ENCODE measurements around the gene COL9A2.

Gene COL9A2

GRCh38 chr1:40305451-40305850, 11.6 kb downstream of the COL9A2 start:
- DNase-seq: no peak

GRCh38 chr1:40303790-40304189, 13.3 kb downstream of the COL9A2 start:
- no peak for DNase-seq

DNA sequence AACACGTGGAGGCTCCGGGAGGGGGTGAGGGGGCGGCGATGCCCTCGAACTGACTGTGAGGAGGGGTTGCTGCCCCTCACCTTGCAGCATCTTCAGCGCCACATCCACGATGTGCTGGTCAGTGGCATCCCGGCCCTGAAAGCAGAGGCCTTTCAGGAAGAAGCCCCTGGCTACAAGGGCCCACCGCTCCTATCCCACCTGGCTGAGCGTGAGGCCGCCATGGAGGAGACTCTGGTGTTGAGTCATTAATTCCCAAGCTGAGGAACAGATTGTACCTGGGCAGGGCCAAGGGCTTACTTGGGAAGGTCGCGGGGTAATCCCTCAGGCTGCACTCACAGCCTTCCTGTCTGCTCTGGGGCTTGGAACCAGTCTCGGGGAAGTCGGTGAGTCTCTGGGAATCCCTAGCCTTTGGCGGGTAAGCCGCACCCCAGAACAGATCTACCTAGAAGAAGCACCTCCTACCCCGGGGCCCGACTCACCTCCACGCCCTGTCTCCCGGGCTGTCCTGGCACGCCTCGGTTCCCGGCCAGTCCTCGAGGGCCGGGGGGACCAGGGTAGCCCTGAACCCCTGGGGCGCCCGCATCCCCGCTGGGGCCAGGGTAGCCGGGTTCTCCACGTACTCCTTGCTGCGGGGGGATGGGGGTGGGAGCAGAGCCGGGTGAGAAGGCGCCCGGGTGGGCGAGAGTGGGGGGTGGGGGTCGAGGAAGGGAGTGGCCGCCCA, 13.9 kb downstream of the COL9A2 start:
- DNase-seq: no peak

DNA sequence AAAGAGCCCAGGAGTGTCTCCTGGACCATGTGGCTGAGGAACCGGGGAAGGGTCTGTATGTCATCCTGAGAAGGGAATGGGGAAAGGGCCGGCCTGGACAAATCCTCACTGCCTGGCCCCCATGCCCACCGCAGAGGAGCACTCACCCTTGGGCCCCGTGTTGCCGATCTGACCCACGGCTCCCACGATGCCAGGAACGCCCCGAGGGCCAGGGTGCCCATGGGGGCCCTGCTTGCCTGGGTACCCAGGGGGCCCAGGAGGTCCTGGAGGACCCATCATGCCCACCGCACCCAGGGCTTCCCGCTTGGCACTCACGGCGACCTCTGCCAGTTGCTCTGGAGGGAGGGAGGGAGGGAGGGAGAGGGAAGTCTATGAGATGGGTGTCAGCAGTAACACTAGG, 14.6 kb downstream of the COL9A2 start:
- DNase-seq: no peak

DNA sequence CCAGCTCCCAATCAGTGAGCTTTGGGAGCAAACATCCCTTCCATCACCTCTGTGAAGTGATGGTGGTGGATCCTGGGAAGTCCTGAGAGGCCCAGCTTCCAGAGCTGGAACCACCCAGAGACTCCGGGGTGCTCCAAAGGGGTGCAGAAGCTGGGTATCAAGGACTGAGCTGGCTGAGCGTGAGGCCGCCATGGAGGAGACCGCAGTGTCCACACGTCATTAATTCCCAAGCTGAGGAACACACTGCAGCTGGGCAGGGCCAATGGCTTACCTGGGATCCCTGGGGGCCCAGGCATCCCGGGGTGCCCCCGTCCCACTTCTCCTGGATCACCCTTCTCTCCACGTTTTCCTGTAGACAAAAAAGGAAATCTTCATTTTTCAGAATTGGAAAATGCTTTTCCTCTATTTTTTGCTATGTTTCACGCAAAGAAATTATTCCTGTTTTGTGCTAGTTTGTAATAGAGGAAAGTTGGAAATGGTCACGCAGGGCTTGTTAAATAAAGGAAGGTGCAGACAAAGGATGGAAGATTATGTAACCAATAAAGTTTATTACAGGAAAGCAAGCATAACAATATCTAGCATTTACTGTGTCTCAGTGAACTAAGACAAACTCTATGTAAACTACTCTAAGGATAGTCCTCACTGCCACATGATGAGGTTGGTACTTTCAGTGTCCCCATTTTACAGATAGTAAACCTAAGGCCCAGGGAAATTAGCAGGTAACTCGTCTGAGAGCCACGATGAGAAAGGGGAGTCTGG, 15.4 kb downstream of the COL9A2 start:
- DNase-seq: no peak

GRCh38 chr1:40301066-40301465, 16.0 kb downstream of the COL9A2 start:
- no peak for DNase-seq

- DNase-seq: no peak
Observed at GRCh38 chr1:40300651-40301050, 16.4 kb downstream of the COL9A2 start.

DNA sequence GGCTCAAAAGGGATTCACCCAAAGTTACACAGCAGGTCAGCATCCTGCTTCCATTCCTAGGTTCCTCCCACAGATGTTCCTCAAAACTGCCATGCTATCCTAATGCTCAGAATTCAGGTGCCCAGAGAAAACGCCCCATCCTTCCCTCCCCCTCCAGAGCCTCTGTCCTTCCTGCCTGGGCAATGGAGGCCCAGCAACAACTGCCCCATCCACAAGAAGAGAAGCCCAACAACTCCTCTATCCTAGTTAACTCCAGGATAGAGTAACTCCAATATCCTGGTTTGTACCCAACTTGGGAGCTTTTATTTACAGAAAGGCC, 16.9 kb downstream of the COL9A2 start:
- no peak for DNase-seq

DNA sequence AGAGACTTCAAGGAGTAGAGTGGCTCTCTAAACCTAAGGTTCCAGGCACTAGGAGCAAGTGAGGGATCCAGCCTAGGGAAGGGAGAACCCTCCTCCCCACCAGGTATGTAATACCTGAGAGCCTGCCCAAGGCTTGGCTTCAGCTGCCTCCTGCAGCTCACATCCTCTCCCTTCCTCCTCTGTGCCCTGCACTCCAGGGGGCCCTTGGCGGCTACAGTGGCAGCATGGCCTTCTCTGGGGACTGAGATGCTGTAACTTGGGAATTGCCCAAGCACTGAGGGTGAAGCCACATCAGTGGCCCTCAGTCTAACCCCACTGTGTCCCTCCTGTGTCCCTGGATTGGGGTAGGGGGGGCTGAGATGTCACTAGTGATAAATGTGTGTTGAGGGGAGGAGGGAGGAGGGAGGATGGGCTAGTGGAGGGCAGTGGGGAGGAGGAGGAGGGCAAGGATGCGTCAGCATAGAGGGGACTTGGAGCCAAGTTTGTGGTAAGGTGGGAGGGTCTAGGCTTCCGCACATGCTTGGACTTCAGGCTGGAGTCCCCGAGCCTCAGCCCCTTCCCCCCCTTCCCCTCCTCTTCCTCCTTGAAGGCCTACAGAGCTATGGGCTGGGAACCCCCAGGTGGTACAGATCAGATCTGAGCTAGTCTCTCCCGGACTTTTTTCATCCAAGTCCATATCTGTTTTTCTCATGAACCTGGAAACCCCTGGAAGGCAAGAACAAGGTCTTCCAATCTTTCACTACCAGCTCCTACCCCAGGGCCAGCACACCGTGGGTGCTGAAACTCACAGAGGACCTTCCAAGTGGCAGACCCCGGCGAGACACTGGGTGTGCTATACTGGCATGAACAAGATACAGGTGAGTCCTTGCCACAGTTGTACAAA, 17.5 kb downstream of the COL9A2 start:
- DNase-seq: no peak

DNA sequence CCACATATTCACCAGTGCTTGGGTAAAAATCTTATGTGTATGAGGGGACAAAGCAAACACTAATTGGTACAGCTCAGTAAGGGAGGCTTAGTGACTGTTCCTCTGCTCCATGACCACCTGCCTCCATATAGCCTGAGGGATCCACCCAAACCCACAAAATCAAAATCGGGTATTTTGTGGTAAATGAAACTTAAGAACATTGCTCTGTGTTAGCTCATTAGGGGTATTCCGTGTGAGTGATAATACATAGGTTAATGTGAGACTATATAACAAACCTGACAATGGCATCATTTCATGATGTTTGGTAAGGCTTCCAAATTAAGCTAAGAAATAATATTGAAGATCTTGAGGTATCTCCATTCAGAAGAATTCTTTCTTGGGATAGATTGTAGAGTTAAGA, 25.8 kb downstream of the COL9A2 start:
- no peak for DNase-seq

GRCh38 chr1:40281853-40282252, 35.2 kb downstream of the COL9A2 start:
- no peak for DNase-seq

DNA sequence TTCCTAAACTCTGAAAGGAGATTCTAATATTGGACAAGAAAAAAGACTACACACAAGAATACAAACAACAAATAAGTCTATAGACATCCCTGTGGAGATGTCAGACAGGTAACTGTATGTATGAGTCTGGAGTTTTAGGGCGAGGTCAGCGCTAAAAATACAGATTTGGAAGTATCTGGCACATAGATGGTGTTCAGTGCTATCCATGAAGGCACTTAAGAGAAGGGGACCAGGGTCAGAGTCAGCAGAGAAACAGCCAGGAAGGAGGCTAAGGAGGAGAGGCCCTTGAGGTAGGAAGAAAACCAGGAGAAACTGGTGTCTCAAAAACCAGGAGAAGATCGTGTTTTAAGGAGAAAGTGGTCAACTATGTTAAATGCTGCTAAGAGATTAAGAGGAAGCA, 41.0 kb downstream of the COL9A2 start:
- DNase-seq: no peak

- DNase-seq: no peak
Observed at GRCh38 chr1:40274331-40274730, 42.8 kb downstream of the COL9A2 start.

- no peak for DNase-seq
Observed at GRCh38 chr1:40273547-40274166, 43.4 kb downstream of the COL9A2 start.

GRCh38 chr1:40272653-40273213, 44.4 kb downstream of the COL9A2 start:
- DNase-seq: no peak

DNA sequence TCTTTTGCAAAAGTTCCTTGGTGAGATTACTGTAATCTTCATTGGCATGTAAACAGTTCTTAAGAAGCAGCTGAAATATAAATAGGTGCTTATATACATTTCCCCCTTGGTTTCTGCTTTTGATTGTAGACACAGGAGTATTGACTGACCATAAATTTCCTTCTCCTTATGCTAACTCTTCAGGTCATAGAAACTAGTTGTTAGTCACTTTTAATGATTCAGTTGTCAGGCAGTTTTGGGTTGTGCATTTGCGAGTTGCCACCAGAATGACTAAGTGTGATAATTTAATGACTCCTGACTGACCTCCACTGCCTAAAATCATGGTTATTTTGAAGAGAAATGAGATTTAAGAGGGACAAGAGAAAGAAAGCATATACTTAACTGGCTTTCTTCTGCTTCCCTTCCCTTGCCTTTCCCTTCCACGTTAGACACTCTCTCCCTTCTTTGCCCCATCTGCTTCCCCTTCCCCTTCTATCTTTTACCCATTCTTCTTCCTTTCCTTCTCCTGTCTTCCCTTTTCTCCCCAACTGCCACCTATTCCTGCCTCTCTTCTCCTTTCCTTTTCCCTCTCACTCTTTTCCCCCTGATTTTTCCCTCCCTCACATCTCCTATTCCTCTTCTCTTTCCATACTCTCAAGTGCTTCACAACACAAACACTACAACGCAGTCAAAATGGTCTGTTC, 46.8 kb downstream of the COL9A2 start:
- DNase-seq: no peak

- no peak for DNase-seq
Observed at GRCh38 chr1:40268211-40268610, 48.9 kb downstream of the COL9A2 start.

DNA sequence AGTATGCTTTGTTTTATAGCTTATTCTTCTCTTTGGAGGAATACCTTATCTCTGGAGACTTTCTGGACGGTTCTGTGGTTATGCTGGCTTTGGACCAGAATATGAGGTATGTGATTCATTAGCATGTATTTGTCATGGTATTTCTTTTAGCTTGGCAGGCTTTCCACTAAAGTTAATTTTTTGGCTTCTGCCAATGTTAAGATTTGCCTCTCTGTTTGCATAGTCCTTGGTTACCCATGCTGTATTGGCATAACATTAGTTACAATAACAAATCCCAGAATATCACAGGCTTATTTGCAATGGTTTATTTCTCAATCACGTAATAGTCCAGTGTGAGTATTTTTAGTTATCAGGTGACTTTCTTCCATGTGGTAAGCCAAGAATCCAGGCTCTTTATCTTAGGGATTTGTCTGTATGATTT, 49.3 kb downstream of the COL9A2 start:
- DNase-seq: no peak

DNA sequence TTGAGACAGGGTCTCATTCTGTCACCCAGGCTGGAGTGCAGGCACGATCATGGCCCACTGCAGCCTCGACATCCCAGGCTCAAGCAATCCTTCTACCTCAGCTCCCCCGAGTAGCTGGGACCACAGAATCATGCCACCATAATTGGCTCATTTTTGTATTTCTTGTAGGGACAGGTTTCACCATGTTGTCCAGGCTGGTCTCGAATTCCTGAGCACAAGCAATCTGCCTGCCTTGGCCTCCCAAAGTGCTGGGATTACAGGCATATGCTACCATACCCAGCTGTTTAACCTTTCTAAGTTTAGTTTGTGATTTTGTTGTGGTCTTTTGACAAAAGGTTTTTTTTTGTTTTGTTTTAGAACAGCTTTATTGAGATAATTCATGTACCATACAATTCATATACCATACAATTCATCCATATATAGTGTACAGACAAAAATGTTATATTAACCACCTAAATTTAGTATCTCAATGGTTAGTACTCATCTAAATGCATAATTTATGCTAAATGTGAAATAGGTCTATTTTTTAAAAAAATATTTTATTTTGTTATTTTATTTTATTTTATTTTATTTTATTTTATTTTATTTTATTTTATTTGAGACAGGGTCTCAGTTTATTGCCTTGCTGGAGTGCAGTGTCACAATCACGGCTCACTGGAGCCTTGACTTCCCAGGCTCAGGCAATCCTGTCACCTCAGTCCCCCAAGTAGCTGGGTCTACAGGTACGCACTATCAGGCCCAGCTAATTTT, 50.1 kb downstream of the COL9A2 start:
- no peak for DNase-seq

- DNase-seq: no peak
Observed at GRCh38 chr1:40265919-40266318, 51.2 kb downstream of the COL9A2 start.

All from anterior cingulate cortex (tissue), 58 donors.